ENCODE data around the gene SLC26A2.

DNA sequence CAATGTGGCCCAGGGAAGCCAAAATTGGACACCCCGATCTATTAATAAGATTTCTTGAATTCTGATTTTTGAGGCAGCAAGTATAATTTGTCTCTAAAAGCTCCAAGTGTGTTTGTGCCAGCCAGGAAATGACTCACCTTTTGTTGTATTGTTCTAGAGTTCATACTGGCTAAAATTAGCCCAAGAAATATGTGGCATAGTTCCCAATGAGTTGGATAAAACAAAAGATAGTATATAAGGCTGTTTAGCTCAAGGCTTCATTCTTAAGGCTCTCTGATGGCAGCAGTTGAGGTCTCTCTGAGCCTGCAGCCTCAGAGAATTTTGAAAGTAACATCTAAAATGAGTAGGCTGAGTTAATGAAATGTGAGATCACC is 61.6 kb downstream of the SLC26A2 start:
- TF ChIP-seq TAF1 (IDR thresholded peaks at IDR 0.05; ENCODE audit: borderline replicate concordance, low read depth, low read length), result no peak
- TF ChIP-seq POLR2A (IDR thresholded peaks at IDR 0.05; ENCODE audit: low read depth, low read length), result no peak

Data from GM12892 (cell line).